HG02571 (cell line): ENCODE results near the gene TTLL11.
"Not testable (repeated sequence)": the region's sequence is repeated elsewhere in the genome, so short reads cannot be mapped to it uniquely, and the experiment has no call there.

Experiments
- ATAC-seq: cut with Tn5 transposase; IDR thresholded peaks from one replicate; pipeline ENCODE4 v1.9.1; 2021; ENCODE audit warnings: mild to moderate bottlenecking, moderate library complexity; ENCODE audit not compliant: unreplicated experiment

TTLL11 gene

DNA sequence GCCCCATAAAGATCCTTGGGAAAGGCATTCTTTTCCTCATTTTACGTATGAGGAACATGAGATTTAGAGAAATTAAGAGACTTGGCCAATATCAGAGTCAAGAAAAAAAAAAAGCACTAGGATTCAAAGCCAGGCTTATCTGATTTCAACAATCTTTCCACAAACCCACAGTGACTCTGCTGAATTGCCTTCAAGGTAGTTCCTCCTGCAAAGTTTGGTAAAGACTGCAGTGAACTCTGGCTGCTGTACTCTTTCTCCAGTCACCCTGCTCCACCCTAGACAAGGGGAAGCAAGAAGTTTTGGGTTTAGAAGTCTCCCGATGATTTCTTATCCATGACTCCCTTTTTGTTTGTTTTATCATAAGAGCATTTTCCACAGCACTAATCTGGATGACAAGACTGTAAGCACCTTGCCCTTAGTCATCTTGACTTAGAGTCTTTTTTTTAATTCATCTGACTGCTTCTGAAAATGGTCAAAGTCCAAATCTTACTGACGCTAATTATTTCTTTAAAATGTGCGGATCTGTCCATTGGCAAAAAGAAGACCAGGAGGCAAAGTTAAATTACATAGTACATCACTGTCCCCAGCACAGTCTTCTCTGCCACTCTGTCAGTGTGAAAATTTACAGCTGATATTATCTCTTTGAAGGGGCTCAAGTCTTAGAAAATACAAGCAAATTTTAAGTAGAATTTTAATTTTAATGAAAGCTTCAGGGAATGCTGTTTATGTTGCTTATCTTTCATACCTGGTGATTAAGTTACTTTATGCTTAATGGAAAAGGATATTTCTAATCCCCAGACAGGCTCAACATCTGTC lies 180.1 kb downstream of the TTLL11 start:
- no peak for ATAC-seq

- no peak for ATAC-seq
Measured at GRCh38 chr9:121910491-121911040, 182.5 kb downstream of the TTLL11 start.

DNA sequence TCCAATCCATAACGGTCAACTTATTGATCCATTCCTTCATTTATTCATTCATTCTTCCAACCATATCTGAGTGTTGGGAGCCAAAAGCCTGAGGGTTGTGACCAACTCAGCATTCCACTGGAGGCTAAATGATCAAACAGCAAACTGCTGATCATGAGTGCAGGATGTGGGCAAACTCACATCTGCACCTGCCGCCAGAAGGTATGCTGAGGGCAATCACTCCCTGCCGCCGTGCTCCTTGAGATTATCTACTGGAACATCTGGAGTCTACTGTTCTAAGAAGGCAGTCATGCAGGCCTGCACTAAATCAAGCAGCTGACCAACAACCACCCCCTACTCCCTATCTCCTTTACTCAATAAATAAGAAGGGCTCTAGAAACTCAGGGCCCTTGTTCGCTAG lies 184.0 kb downstream of the TTLL11 start:
- no peak for ATAC-seq

GRCh38 chr9:121906074-121906870 lies 186.8 kb downstream of the TTLL11 start:
- no peak for ATAC-seq

- ATAC-seq: no peak
Measured at GRCh38 chr9:121902461-121903135, 190.5 kb downstream of the TTLL11 start.

GRCh38 chr9:121901616-121902015 lies 191.5 kb downstream of the TTLL11 start:
- ATAC-seq: no peak

DNA sequence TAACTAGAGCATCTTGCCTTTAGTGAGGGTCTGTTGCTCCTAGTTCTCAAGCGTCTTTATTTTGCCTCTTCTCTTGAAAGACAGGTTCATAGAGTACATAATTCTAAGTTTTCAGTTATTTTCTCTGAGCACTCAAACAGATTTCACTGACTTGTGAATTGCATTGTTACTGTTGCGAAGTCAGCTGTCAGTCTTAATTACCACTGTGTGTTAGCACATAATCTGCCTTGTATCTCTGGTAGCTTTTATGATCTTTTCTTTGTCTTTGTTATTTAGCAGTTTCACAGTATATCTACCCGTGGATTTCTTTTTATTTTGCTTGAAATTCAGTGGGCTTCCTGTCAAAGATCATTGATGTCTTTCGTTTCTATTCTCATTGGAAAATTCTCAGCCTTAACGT lies 192.9 kb downstream of the TTLL11 start:
- ATAC-seq: no peak

- ATAC-seq: no peak
Measured at GRCh38 chr9:121898856-121899255, 194.3 kb downstream of the TTLL11 start.

DNA sequence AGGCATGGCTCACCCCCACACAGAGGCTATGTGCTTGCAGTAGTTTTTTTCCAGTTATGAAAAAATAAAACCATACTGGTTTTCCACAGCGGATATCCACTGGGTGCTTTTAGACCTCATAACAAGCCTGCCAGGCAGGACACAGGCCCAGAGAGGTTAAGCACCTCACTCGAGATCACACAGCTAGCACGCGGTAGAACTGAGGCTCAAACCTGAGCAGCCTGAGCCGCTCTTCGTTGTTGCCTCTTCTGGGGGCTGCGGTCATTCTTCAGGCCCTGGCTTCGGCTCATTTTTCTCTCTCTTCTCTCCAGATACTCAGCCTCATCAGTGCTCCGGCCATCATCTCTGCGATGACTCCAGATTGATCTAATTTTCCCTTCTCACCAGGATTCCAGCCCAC lies 196.0 kb downstream of the TTLL11 start:
- ATAC-seq: no peak

GRCh38 chr9:121896545-121896943 lies 196.6 kb downstream of the TTLL11 start:
- ATAC-seq: no peak

GRCh38 chr9:121895818-121896544 lies 197.1 kb downstream of the TTLL11 start:
- no peak for ATAC-seq

GRCh38 chr9:121895358-121895757 lies 197.8 kb downstream of the TTLL11 start:
- no peak for ATAC-seq

- ATAC-seq: not testable (repeated sequence)
Measured at GRCh38 chr9:121894380-121894779, 198.7 kb downstream of the TTLL11 start.

GRCh38 chr9:121893786-121894185 lies 199.3 kb downstream of the TTLL11 start:
- no peak for ATAC-seq

- no peak for ATAC-seq
Measured at GRCh38 chr9:121892706-121893105, 200.4 kb downstream of the TTLL11 start.

GRCh38 chr9:121890746-121891145 lies 202.4 kb downstream of the TTLL11 start:
- ATAC-seq: no peak

GRCh38 chr9:121889990-121890563 lies 203.0 kb downstream of the TTLL11 start:
- no peak for ATAC-seq

GRCh38 chr9:121888438-121888775 lies 204.7 kb downstream of the TTLL11 start:
- no peak for ATAC-seq

GRCh38 chr9:121887553-121888437 lies 205.3 kb downstream of the TTLL11 start:
- ATAC-seq: no peak
